ENCODE measurements around the gene LGALS9. TPM values are rescaled to one million over a fixed set of nuclear protein-coding genes. Genes with fewer than 3 reads are reported as not detected.
"Not testable (repeated sequence)": the region's sequence is repeated elsewhere in the genome, so short reads cannot be mapped to it uniquely, and the experiment has no call there.

The LGALS9 gene
- total RNA-seq, 1 donor from 2014 or later, result 2.9 TPM

GRCh38 chr17:27627514-27627913 is 3.5 kb upstream of the LGALS9 start:
- DNase-seq (ENCODE audit: low read depth), result no peak
- H3K4me3 ChIP-seq (ENCODE audit: low read depth, low read length), result no peak overlapping the region
- TF ChIP-seq, protein P1, sequence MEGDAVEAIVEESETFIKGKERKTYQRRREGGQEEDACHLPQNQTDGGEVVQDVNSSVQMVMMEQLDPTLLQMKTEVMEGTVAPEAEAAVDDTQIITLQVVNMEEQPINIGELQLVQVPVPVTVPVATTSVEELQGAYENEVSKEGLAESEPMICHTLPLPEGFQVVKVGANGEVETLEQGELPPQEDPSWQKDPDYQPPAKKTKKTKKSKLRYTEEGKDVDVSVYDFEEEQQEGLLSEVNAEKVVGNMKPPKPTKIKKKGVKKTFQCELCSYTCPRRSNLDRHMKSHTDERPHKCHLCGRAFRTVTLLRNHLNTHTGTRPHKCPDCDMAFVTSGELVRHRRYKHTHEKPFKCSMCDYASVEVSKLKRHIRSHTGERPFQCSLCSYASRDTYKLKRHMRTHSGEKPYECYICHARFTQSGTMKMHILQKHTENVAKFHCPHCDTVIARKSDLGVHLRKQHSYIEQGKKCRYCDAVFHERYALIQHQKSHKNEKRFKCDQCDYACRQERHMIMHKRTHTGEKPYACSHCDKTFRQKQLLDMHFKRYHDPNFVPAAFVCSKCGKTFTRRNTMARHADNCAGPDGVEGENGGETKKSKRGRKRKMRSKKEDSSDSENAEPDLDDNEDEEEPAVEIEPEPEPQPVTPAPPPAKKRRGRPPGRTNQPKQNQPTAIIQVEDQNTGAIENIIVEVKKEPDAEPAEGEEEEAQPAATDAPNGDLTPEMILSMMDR (conservative IDR thresholded peaks at IDR 0.05; ENCODE audit: low read depth, low read length), result no peak

- DNase-seq (ENCODE audit: low read depth), result no peak
- H3K4me3 ChIP-seq (ENCODE audit: low read depth, low read length), result no peak overlapping the region
- TF ChIP-seq, protein P1 (conservative IDR thresholded peaks at IDR 0.05; ENCODE audit: low read depth, low read length), result no peak
Observed at GRCh38 chr17:27628376-27628775, 2.6 kb upstream of the LGALS9 start.

DNA sequence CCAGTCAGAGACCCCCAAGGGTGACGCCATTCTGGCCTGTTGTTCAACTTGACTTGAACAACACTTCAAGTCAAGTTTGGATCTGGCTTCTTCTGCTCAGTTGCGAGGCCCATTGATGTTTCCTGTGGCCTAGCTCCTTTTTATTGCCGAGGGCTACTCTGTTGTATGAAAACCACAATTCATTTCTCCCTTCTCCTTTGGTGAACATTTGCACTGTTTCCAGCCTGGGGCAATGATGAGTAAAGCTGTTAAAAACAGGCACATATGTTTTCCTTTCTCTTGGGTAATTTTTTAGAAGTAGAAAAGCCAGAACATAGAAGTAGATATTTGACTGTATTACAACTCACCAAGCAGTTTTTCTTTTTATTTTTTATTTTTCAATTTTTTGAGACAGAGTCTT is 1.7 kb upstream of the LGALS9 start:
- not testable (repeated sequence) for H3K4me3 ChIP-seq (ENCODE audit: low read depth, low read length); DNase-seq (ENCODE audit: low read depth)

GRCh38 chr17:27631411-27631760 is 398 bp downstream of the LGALS9 start:
- no peak for DNase-seq (ENCODE audit: low read depth)
- TF ChIP-seq, protein P1 (conservative IDR thresholded peaks at IDR 0.05; ENCODE audit: low read depth, low read length), result no peak
- H3K4me3 ChIP-seq (ENCODE audit: low read depth, low read length), result no peak overlapping the region

GRCh38 chr17:27631897-27632725 is 1.1 kb downstream of the LGALS9 start:
- DNase-seq (ENCODE audit: low read depth), result no peak
- TF ChIP-seq, protein P1 (conservative IDR thresholded peaks at IDR 0.05; ENCODE audit: low read depth, low read length), result no peak

DNA sequence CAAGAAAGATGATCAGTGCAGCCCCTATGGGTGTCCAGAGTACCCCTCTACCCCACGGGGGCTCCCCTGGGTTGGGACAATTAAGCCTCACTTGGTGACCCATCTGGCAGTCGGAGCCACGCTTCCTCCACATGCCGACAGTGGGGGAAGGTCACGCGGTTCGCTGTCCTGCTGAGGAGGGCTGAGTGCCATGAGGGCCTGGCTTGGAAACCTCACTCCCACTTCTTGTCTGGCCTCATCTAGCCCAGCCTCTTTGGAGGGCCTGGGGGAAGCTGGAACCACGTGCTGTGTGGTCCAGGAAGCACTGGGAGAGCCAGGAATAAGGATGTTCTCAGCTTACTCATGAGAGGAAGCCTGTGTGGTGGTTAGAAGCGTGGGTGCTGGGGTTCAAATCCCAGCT is 1.8 kb downstream of the LGALS9 start:
- H3K4me3 ChIP-seq (ENCODE audit: low read depth, low read length); DNase-seq (ENCODE audit: low read depth): not testable (repeated sequence)

More at GRCh38 chr17:27631897-27632725, 1.1 kb downstream of the LGALS9 start:
- H3K4me3 ChIP-seq (ENCODE audit: low read depth, low read length), result no peak overlapping the region

- TF ChIP-seq, protein P1 (conservative IDR thresholded peaks at IDR 0.05; ENCODE audit: low read depth, low read length), result no peak
- no peak for DNase-seq (ENCODE audit: low read depth)
- H3K4me3 ChIP-seq (ENCODE audit: low read depth, low read length), result no peak overlapping the region
Observed at GRCh38 chr17:27633312-27634025, 2.5 kb downstream of the LGALS9 start.

GRCh38 chr17:27634026-27634335 is 3.0 kb downstream of the LGALS9 start:
- no peak for DNase-seq (ENCODE audit: low read depth)
- no peak overlapping the region for H3K4me3 ChIP-seq (ENCODE audit: low read depth, low read length)
- TF ChIP-seq, protein P1 (conservative IDR thresholded peaks at IDR 0.05; ENCODE audit: low read depth, low read length), result no peak
